Dedifferentiated amniotic fluid mesenchymal stem cell (primary cell): Measurements from ENCODE around the gene SLC29A4.

Experiments
- DNase-seq: peaks from one replicate; pipeline ENCODE4 v3.0.0-alpha.2; 2016; ENCODE audit errors: extremely low spot score

SLC29A4 gene

DNA sequence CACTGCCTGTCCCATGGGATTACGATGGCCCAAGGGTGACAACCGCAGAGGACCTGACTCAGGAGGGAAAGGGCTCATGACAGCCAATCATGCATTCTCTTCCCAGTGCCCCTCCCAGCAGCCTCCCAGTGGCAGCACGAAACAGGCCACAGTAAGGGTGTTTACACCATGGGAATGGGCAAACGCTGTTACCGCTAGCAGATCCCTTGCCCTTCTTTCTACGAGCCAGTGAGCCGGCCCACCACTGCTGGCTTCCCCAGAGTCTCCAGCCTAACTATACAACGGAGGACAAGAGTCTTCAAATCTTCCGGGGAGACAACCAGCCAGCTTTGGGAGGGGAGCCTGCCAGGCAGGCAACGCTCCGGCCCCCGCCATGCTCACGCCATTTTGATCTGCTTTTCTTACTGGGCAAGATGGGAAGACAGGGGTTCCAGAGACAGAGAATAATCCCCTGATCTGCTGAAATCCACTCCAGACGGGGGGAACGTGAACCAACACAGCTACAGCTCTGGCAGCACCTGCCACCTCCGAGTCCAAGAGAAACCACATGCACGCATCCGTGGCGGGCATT, 69.8 kb downstream of the SLC29A4 start:
- no peak for DNase-seq

DNA sequence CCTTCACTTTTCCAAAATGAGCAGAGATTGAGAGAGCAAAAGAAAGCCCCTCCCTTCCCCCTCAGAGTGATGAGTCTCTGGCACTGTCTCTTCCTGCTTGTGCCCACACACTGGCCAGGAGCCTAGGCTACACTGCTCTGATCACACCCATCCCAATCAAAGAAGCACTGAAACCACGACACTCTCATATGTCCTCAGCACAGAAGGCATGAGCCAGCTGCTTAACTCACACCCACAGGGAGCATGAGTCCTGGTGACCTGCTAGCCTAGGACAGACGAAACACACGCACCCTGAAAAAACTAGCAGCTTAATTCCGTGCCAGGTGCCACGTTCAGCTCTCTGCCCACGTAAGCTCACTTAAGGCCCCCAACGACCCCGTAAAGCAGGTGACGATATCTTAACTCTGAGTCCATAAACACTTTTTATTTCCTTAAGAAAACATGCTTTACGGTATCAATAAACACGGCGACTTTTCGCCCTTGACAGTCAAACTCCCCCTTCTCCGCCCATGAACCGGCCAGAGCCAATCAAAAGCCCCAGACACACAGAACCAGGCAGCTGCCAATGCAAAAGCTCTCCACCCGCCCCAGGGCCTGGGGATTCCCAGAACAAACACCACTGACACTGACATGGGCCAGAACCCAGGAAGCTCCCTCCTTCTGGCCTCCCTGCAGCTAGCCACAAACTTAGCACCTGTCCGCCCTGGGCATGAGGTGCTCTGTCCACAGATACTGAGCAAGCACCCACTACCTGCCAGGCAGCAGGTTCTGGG, 71.9 kb downstream of the SLC29A4 start:
- no peak for DNase-seq
